ENCODE data around the gene C5orf63. TPM values are rescaled to one million over a fixed set of nuclear protein-coding genes. Genes with fewer than 3 reads are reported as not detected.
"Not testable (repeated sequence)": the region's sequence is repeated elsewhere in the genome, so short reads cannot be mapped to it uniquely, and the experiment has no call there.

Gene C5orf63
- total RNA-seq, 2 experiments from 2014 or later, result 8.2 to 10.9 TPM

GRCh38 chr5:127056896-127057295 lies 16.4 kb downstream of the C5orf63 start:
- no peak for DNase-seq
- Mint-ChIP-seq H3K4me1 (peaks cover 5% of the 10 kb centered on the region), H3K36me3 (peaks cover 45% of the 10 kb centered on the region), H3K4me3 (no peak overlapping the region), H3K27me3 (no peaks in the 10 kb centered on the region), H3K27ac (no peak overlapping the region), H3K9me3 (peaks cover 2% of the 10 kb centered on the region)

DNA sequence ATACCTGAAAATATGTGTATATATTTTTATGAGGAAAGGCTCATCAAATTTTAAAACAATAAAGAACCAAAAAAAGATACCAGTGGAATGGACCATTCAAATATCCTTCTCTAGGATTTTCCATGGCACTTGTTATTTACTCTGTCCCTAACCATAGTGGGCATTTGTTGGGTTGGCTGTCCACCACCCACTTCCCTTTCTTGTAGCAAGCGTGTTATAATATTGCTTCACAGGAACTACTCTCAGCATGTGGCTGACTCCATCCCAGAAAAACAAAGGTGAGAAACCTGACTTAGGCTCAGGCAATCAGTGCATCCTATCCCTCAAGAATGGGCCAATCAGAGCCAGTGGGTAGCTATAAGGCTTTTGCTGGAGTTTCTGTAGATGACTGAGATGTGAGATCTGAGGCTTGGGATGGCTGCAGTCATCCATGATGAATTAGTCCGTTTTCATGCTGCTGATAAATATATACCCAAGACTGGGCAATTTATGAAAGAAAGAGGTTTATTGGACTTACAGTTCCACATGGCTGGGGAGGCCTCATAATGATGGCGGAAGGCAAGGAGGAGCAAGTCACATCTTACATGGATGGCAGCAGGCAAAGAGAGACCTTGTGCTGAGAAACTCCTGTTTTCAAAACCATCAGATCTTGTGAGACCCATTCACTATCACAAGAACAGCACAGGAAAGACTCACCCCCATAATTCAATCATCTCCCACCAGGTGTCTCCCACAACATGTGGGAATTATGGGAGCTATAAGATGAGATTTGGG lies 17.2 kb downstream of the C5orf63 start:
- Mint-ChIP-seq H3K36me3 (peaks cover 45% of the 10 kb centered on the region), H3K27ac (no peak overlapping the region), H3K4me3 (no peak overlapping the region)

DNA sequence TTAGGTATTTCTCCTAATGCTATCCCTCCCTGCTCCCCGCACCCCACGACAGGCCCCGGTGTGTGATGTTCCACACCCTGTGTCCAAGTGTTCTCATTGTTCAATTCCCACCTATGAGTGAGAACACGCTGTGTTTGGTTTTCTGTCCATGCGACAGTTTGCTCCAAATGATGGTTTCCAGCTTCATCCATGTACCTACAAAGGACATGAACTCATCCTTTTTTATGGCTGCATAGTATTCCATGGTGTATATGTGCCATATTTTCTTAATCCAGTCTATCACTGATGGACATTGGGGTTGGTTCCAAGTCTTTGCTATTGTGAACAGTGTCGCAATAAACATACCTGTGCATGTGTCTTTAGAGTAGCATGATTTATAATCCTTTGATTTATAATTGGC lies 19.8 kb downstream of the C5orf63 start:
- DNase-seq, H3K27ac Mint-ChIP-seq: not testable (repeated sequence)

More for the DNA sequence above, 17.2 kb downstream of the C5orf63 start:
- DNase-seq, result no peak
- Mint-ChIP-seq H3K9me3 (peaks cover 2% of the 10 kb centered on the region), H3K27me3 (no peaks in the 10 kb centered on the region), H3K4me1 (peaks cover 5% of the 10 kb centered on the region)

GRCh38 chr5:127053049-127053448 lies 20.3 kb downstream of the C5orf63 start:
- no peaks in the 10 kb centered on the region for H3K4me1 Mint-ChIP-seq
- H3K4me3 Mint-ChIP-seq, result no peak overlapping the region
- no peak for DNase-seq
- no peak overlapping the region for H3K27ac Mint-ChIP-seq
- peaks cover 2% of the 10 kb centered on the region for H3K9me3 Mint-ChIP-seq
- H3K36me3 Mint-ChIP-seq, result peaks cover 37% of the 10 kb centered on the region
- no peaks in the 10 kb centered on the region for H3K27me3 Mint-ChIP-seq

More for the DNA sequence above, 19.8 kb downstream of the C5orf63 start:
- not testable (repeated sequence) for H3K4me3 Mint-ChIP-seq, H3K9me3 Mint-ChIP-seq, H3K4me1 Mint-ChIP-seq, H3K27me3 Mint-ChIP-seq
- peaks cover 38% of the 10 kb centered on the region for H3K36me3 Mint-ChIP-seq

DNA sequence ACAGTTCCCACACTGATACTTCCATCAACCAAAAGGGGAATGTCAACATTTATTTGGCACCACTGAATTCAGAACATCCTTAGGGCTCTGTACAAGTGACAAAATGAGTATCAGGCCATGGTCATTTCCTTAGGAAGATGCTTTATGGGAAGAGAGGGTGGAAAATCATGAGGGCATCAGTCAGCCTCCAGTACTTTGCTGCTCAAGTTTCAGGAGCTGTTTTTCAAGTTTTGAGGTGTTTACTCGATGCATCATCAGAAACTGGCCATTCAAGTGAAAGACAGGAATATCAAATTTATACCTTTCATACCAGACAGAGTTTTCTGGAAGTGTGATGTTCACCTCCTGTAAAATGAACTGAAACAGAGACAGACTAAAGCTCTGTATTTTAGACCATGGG lies 21.7 kb downstream of the C5orf63 start:
- Mint-ChIP-seq H3K27ac (no peak overlapping the region), H3K27me3 (no peaks in the 10 kb centered on the region), H3K4me1 (no peaks in the 10 kb centered on the region), H3K36me3 (peaks cover 30% of the 10 kb centered on the region), H3K4me3 (no peak overlapping the region), H3K9me3 (peaks cover 2% of the 10 kb centered on the region)
- DNase-seq, result no peak

- Mint-ChIP-seq H3K27ac (no peak overlapping the region), H3K27me3 (no peaks in the 10 kb centered on the region), H3K4me3 (no peak overlapping the region), H3K36me3 (peaks cover 1% of the 10 kb centered on the region), H3K4me1 (no peaks in the 10 kb centered on the region), H3K9me3 (no peaks in the 10 kb centered on the region)
- no peak for DNase-seq
Measured at GRCh38 chr5:127046343-127047072, 26.8 kb downstream of the C5orf63 start.

DNA sequence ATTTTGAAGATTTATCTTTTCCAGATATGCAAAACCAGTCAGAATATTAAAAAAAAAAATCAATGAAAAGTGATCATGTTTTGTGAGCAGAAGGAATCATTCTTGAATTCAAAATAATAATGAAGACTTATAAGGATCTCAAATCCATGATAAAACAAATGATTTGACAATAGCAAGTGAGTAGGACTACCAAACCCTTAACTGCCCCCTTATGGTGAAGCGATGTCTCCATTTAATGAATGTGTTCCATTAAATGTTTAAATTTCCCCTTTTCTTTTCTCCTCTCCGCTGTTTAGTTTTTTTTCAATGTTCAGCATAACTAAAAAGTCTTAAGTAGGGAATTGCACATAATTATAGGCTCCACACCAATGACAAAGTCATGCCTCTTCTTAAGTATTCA lies 30.7 kb downstream of the C5orf63 start:
- Mint-ChIP-seq H3K4me1 (no peaks in the 10 kb centered on the region), H3K27me3 (no peaks in the 10 kb centered on the region)

DNA sequence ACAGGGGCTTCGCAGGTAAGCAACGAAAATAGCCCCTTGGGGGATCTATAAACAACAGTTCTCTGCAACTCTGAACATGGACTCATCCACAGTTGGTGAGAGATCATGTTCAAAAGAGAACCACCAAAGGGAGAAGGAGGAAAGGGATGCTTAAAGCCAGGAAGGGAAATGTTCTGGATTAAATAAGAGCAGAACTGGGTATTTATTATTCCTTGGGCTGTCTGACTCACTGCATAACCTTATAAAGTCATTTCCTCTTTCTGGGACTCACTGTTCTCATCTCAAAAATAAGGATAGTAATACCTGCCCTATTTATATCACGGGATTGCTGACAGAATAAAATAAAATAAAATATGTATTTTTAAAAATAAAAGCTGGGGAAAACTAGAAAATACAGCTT lies 31.7 kb downstream of the C5orf63 start:
- no peaks in the 10 kb centered on the region for H3K27me3 Mint-ChIP-seq
- no peaks in the 10 kb centered on the region for H3K4me1 Mint-ChIP-seq
- H3K27ac Mint-ChIP-seq, result no peak overlapping the region
- H3K9me3 Mint-ChIP-seq, result no peaks in the 10 kb centered on the region
- no peak overlapping the region for H3K4me3 Mint-ChIP-seq
- H3K36me3 Mint-ChIP-seq, result peaks cover 1% of the 10 kb centered on the region
- DNase-seq, result no peak

More for the DNA sequence above, 30.7 kb downstream of the C5orf63 start:
- Mint-ChIP-seq H3K4me3 (no peak overlapping the region), H3K36me3 (peaks cover 1% of the 10 kb centered on the region), H3K27ac (no peak overlapping the region), H3K9me3 (no peaks in the 10 kb centered on the region)
- no peak for DNase-seq

DNA sequence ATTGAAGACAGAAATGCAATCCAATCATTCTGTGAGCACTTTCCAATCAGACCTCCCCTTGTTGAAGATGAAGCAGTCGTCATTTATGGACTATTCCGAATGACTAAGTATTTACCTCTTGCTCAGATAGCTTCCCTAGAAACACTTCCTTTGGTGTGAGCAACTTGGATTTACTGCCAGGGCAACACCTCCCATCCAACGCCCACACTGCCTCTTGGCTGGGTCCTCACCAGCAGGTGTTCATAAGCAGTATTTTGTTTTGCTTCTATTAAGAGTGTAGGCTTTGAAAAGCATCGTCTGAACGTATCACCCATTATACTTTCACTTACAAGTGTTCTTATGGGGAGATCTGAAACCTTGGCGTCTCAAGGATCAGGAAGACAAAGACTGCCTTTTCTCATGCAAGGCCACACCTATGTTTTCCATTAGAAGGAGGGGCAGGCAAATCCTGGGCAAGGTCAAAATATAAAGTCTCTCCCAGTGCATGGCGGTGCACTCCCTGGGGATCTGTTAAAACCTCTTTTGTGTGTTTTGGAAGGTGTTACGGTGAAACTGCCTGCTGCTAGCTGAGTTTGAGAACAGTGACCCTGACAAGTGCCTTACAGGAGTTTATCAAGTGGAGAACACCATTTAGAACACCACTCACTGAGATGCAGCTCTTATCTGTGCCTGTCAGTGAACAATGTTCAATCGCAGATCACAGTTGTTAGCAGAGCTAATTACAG lies 32.3 kb downstream of the C5orf63 start:
- Mint-ChIP-seq H3K27ac (no peak overlapping the region), H3K36me3 (peaks cover 1% of the 10 kb centered on the region), H3K9me3 (no peaks in the 10 kb centered on the region), H3K27me3 (no peaks in the 10 kb centered on the region), H3K4me3 (no peak overlapping the region), H3K4me1 (no peaks in the 10 kb centered on the region)
- DNase-seq, result no peak

- Mint-ChIP-seq H3K27me3 (no peaks in the 10 kb centered on the region), H3K36me3 (peaks cover 1% of the 10 kb centered on the region), H3K4me1 (no peaks in the 10 kb centered on the region), H3K27ac (no peak overlapping the region), H3K4me3 (no peak overlapping the region), H3K9me3 (no peaks in the 10 kb centered on the region)
- no peak for DNase-seq
Measured at GRCh38 chr5:127038550-127038949, 34.8 kb downstream of the C5orf63 start.

- no peak overlapping the region for H3K27ac Mint-ChIP-seq
Measured at GRCh38 chr5:127031863-127032232, 41.5 kb downstream of the C5orf63 start.

GRCh38 chr5:127031147-127031862 lies 42.0 kb downstream of the C5orf63 start:
- H3K4me3 Mint-ChIP-seq, result peak overlapping the region; percentile 89
- DNase-seq, result peak; percentile 36
- H3K4me1 Mint-ChIP-seq, result peaks cover 27% of the 10 kb centered on the region
- H3K27me3 Mint-ChIP-seq, result peaks cover 16% of the 10 kb centered on the region
- no peaks in the 10 kb centered on the region for H3K9me3 Mint-ChIP-seq
- peak overlapping the region; percentile 65 for H3K27ac Mint-ChIP-seq
- H3K36me3 Mint-ChIP-seq, result no peaks in the 10 kb centered on the region

More at GRCh38 chr5:127031863-127032232, 41.5 kb downstream of the C5orf63 start:
- Mint-ChIP-seq H3K4me3 (peak overlapping the region; percentile 89), H3K9me3 (no peaks in the 10 kb centered on the region), H3K4me1 (peaks cover 23% of the 10 kb centered on the region), H3K27me3 (peaks cover 16% of the 10 kb centered on the region), H3K36me3 (no peaks in the 10 kb centered on the region)
- no peak for DNase-seq

- H3K36me3 Mint-ChIP-seq, result no peaks in the 10 kb centered on the region
- peak within 1 kb of the TSS; percentile 89 for H3K4me3 Mint-ChIP-seq
- peak within 1 kb of the TSS; percentile 79 for H3K27ac Mint-ChIP-seq
- peak; percentile 97 for DNase-seq
- peaks cover 16% of the 10 kb centered on the region for H3K27me3 Mint-ChIP-seq
- H3K9me3 Mint-ChIP-seq, result no peaks in the 10 kb centered on the region
- H3K4me1 Mint-ChIP-seq, result peaks cover 30% of the 10 kb centered on the region
Measured at GRCh38 chr5:127030259-127031146, 42.8 kb downstream of the C5orf63 start, which contains the start of gene MARCHF3. TSS of gene MARCHF3 (minus strand) at chr5:127030558. CDS start at chr5:126918171, 112,387 bp downstream.

All from activated naive CD8-positive, alpha-beta T cell treated with anti-CD3 and anti-CD28 coated beads for 36 hours (primary cell).